H9 (cell line): Measurements from ENCODE around the gene ST8SIA2. TPM values are rescaled to one million over a fixed set of nuclear protein-coding genes. Genes with fewer than 3 reads are reported as not detected.

Source experiments
- DNase-seq: peaks from one replicate; pipeline ENCODE4 v3.0.0-alpha.2; 2017
- H2AFZ ChIP-seq: one replicate; pipeline ENCODE4 v1.6.1; 2013; ENCODE audit warnings: mild to moderate bottlenecking, low read length, control low read depth, moderate library complexity
- H2AK5ac ChIP-seq: 2 replicates; pipeline ENCODE4 v1.6.1; 2013; ENCODE audit warnings: low read length, control low read depth, mixed read lengths; ENCODE audit not compliant: insufficient read length
- H2BK120ac ChIP-seq: one replicate; pipeline ENCODE4 v1.6.1; 2013; ENCODE audit warnings: low read depth, mild to moderate bottlenecking, low read length, control low read depth, inconsistent platforms; ENCODE audit not compliant: poor library complexity, severe bottlenecking
- H2BK12ac ChIP-seq: 2 replicates; pipeline ENCODE4 v1.6.1; 2013; ENCODE audit warnings: low read length, control low read depth, mixed read lengths, low read depth; ENCODE audit not compliant: insufficient read length
- H2BK15ac ChIP-seq: 2 replicates; pipeline ENCODE4 v1.6.1; 2013; ENCODE audit warnings: low read depth, low read length, control low read depth
- H2BK20ac ChIP-seq: one replicate; pipeline ENCODE4 v1.6.1; 2013; ENCODE audit warnings: low read depth, mild to moderate bottlenecking, low read length, control low read depth, inconsistent platforms; ENCODE audit not compliant: poor library complexity, severe bottlenecking
- H2BK5ac ChIP-seq: 2 replicates; pipeline ENCODE4 v1.6.1; 2013; ENCODE audit warnings: low read length, control low read depth, mixed read lengths; ENCODE audit not compliant: insufficient read length
- H3K14ac ChIP-seq: 2 replicates; pipeline ENCODE4 v1.6.1; 2013; ENCODE audit warnings: low read length, control low read depth; ENCODE audit not compliant: insufficient read depth
- H3K18ac ChIP-seq: 2 replicates; pipeline ENCODE4 v1.6.1; 2013; ENCODE audit warnings: low read depth, mild to moderate bottlenecking, mixed read lengths, low read length, control low read depth; ENCODE audit not compliant: insufficient read length
- H3K23ac ChIP-seq: 2 replicates; pipeline ENCODE4 v1.6.1; 2013; ENCODE audit warnings: low read length, control low read depth, mixed read lengths, low read depth; ENCODE audit not compliant: insufficient read length
- H3K23me2 ChIP-seq: 2 replicates; pipeline ENCODE4 v1.6.1; 2013; ENCODE audit warnings: low read depth, mild to moderate bottlenecking, mixed read lengths, low read length, control low read depth; ENCODE audit not compliant: insufficient read length, poor library complexity, severe bottlenecking
- H3K27ac ChIP-seq: 2 replicates; pipeline ENCODE4 v1.5.1; 2013; ENCODE audit warnings: low read length, control low read depth, mixed read lengths, low read depth; ENCODE audit not compliant: insufficient read length
- H3K27me3 ChIP-seq: 2 replicates; pipeline ENCODE4 v1.6.1; 2013; ENCODE audit warnings: low read length, control low read depth, inconsistent platforms; ENCODE audit not compliant: insufficient read depth
- H3K4ac ChIP-seq: 2 replicates; pipeline ENCODE4 v1.6.1; 2013; ENCODE audit warnings: low read depth, mild to moderate bottlenecking, control low read depth, inconsistent platforms, low read length, moderate library complexity
- H3K4me1 ChIP-seq: 2 replicates; pipeline ENCODE4 v1.6.1; 2013; ENCODE audit warnings: low read length, control low read depth, inconsistent platforms; ENCODE audit not compliant: insufficient read depth
- H3K4me2 ChIP-seq: 2 replicates; pipeline ENCODE4 v1.6.1; 2013; ENCODE audit warnings: low read length, control low read depth, mixed read lengths; ENCODE audit not compliant: insufficient read length, insufficient read depth
- H3K56ac ChIP-seq: 2 replicates; pipeline ENCODE4 v1.6.1; 2013; ENCODE audit warnings: low read depth, mild to moderate bottlenecking, mixed read lengths, low read length, control low read depth; ENCODE audit not compliant: insufficient read length
- H3K79me1 ChIP-seq: 2 replicates; pipeline ENCODE4 v1.6.1; 2013; ENCODE audit warnings: low read depth, mild to moderate bottlenecking, moderate library complexity, low read length, control low read depth, inconsistent platforms; ENCODE audit not compliant: insufficient read depth, poor library complexity, severe bottlenecking
- H3K79me2 ChIP-seq: 2 replicates; pipeline ENCODE4 v1.6.1; 2013; ENCODE audit warnings: low read length, control low read depth, inconsistent platforms; ENCODE audit not compliant: insufficient read depth
- H3K9ac ChIP-seq: 2 replicates; pipeline ENCODE4 v1.6.1; 2013; ENCODE audit warnings: low read length, control low read depth, mixed read lengths; ENCODE audit not compliant: insufficient read length; ENCODE audit errors: extremely low read depth
- H3K9me3 ChIP-seq: one replicate; pipeline ENCODE4 v1.6.1; 2013; ENCODE audit warnings: low read depth, low read length, inconsistent platforms; ENCODE audit not compliant: control insufficient read depth
- H3T11ph ChIP-seq: one replicate; pipeline ENCODE4 v1.6.1; 2013; ENCODE audit warnings: mild to moderate bottlenecking, low read length, control low read depth, inconsistent platforms
- H4K20me1 ChIP-seq: one replicate; pipeline ENCODE4 v1.6.1; 2013; ENCODE audit not compliant: control insufficient read depth, insufficient read length, insufficient read depth
- H4K5ac ChIP-seq: 2 replicates; pipeline ENCODE4 v1.6.1; 2013; ENCODE audit warnings: low read depth, mild to moderate bottlenecking, mixed read lengths, low read length, control low read depth; ENCODE audit not compliant: insufficient read length
- H4K8ac ChIP-seq: replicated peaks from 2 replicates; pipeline ENCODE4 v1.6.1; 2013; ENCODE audit warnings: low read length, control low read depth, mixed read lengths, low read depth; ENCODE audit not compliant: insufficient read length
- H4K91ac ChIP-seq: 2 replicates; pipeline ENCODE4 v1.6.1; 2013; ENCODE audit warnings: low read depth, mild to moderate bottlenecking, moderate library complexity, mixed read lengths, low read length, control low read depth; ENCODE audit not compliant: insufficient read length
- H3K27ac Mint-ChIP-seq, 3 experiments: 2 replicates in 2 of 3; 3 replicates in 1 of 3; pipeline ENCODE4 v1.8.0; 2020 to 2021; ENCODE audit warnings: mixed read lengths in 3 of 3, mild to moderate bottlenecking in 1 of 3, moderate library complexity in 1 of 3
- H3K27me3 Mint-ChIP-seq: 2 replicates; pipeline ENCODE4 v1.8.0; 2021; ENCODE audit warnings: low read depth, mild to moderate bottlenecking, moderate library complexity, mixed read lengths
- H3K36me3 Mint-ChIP-seq, 3 experiments: 2 replicates in 2 of 3; 3 replicates in 1 of 3; pipeline ENCODE4 v1.8.0; 2020 to 2021; ENCODE audit warnings: low read depth in 3 of 3, mixed read lengths in 3 of 3; ENCODE audit not compliant: insufficient read depth in 1 of 3
- H3K4me1 Mint-ChIP-seq, 2 experiments: 2 replicates each; pipeline ENCODE4 v1.8.0; 2020; ENCODE audit warnings: mixed read lengths in 2 of 2
- H3K4me3 Mint-ChIP-seq, 2 experiments: 2 replicates in 1 of 2; 3 replicates in 1 of 2; pipeline ENCODE4 v1.8.0; 2020 to 2021; ENCODE audit warnings: mild to moderate bottlenecking in 2 of 2, mixed read lengths in 2 of 2, moderate library complexity in 1 of 2
- H3K9me3 Mint-ChIP-seq, 2 experiments: 2 replicates in 1 of 2; 3 replicates in 1 of 2; pipeline ENCODE4 v1.8.0; 2020; ENCODE audit warnings: mild to moderate bottlenecking in 2 of 2, mixed read lengths in 2 of 2, moderate library complexity in 1 of 2
- CTCF ChIP-seq: fragments of 200-600 bp; sonication (generic); conservative IDR thresholded peaks from 3 replicates; pipeline ENCODE4 v1.8.0; 2021; ENCODE audit warnings: antibody characterized with exemption, mild to moderate bottlenecking
- WGBS: extraction: QIAGEN DNeasy Blood & Tissue Kit; methylation state at CpG from one replicate; pipeline ENCODE4 v1.1.7; 2013; ENCODE audit warnings: missing lambda C conversion rate, low lambda C conversion rate, mixed read lengths; ENCODE audit not compliant: insufficient read length; ENCODE audit errors: extremely low coverage; 5-methylcytosine and 5-hydroxymethylcytosine counted together
- total RNA-seq: library from RNA; stranded (reverse); gene quantifications from 2 replicates; pipeline ENCODE4 v1.2.1, GENCODE V29; 2021

Gene ST8SIA2
- total RNA-seq, 1 experiment from 2014 or later: 1.8 TPM

- WGBS: no CpG with 5 or more reads among the region's 8 CpGs
- H3K23me2 ChIP-seq: peaks cover 8% of the 10 kb centered on the region
- peaks cover 13 to 31% of the 10 kb centered on the region in 2 experiments for H3K4me1 Mint-ChIP-seq
These were observed 5.7 kb downstream of the ST8SIA2 start for GRCh38 chr15:92399271-92399950.

More at GRCh38 chr15:92399271-92399950, 5.7 kb downstream of the ST8SIA2 start:
- Histone ChIP-seq H2AFZ (no peak overlapping the region), H3K9ac (no peak overlapping the region), H3K27me3 (peaks cover 8% of the 10 kb centered on the region; the same call in 1 of the 2 replicates), H3K23ac (no peak overlapping the region), H3K4me1 (peaks cover 4% of the 10 kb centered on the region; the same call in 1 of the 2 replicates), H3K4ac (no peak overlapping the region), H3K14ac (no peak overlapping the region), H2BK120ac (no peak overlapping the region), H3K56ac (no peak overlapping the region), H2AK5ac (no peak overlapping the region), H3K18ac (no peak overlapping the region), H2BK20ac (no peak overlapping the region), H4K20me1 (no peaks in the 10 kb centered on the region), H4K8ac (no peak overlapping the region), H3K79me1 (no peaks in the 10 kb centered on the region), H2BK12ac (no peak overlapping the region), H4K91ac (no peak overlapping the region), H3K27ac (no peak overlapping the region), H3T11ph (no peak overlapping the region), H3K79me2 (no peaks in the 10 kb centered on the region), H4K5ac (no peak overlapping the region), H2BK15ac (no peak overlapping the region), H3K9me3 (no peaks in the 10 kb centered on the region), H3K4me2 (no peak overlapping the region), H2BK5ac (no peak overlapping the region)
- H3K9me3 Mint-ChIP-seq: no peaks in the 10 kb centered on the region; a peak in 1 of 5 replicates
- peaks cover 56% of the 10 kb centered on the region for H3K27me3 Mint-ChIP-seq
- peaks cover 0 to 5% (median 2%) of the 10 kb centered on the region in 3 experiments; a peak in 4 of 7 replicates for H3K36me3 Mint-ChIP-seq
- H3K4me3 Mint-ChIP-seq: no peak overlapping the region
- no peak for TF ChIP-seq CTCF
- no peak overlapping the region; a peak in 1 of 7 replicates for H3K27ac Mint-ChIP-seq
- no peak for DNase-seq
